GM18858 (cell line): Measurements from ENCODE around the gene ZBTB7B.

Source experiments
- ATAC-seq: cut with Tn5 transposase; IDR thresholded peaks from one replicate; pipeline ENCODE4 v1.9.1; 2021; ENCODE audit not compliant: unreplicated experiment

The ZBTB7B gene

GRCh38 chr1:155053531-155054105, 51.0 kb downstream of the ZBTB7B start:
- ATAC-seq, result no peak

DNA sequence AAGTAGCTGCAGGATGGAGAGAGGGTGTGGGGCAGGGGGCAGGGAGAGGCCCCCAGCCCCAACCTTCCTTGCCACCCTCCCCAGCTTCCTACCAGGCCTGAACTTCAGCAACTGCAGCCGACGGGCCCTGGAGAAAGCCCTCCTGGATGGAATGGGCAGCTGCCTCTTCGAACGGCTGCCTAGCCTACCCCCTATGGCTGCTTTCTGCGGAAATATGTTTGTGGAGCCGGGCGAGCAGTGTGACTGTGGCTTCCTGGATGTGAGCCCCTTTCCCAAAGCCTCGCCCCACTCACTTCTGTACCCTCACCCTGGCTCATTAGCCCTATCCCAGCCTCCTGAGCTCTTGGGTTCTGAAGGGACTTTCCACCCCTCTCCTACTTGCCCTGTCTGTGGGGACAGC, 54.5 kb downstream of the ZBTB7B start:
- no peak for ATAC-seq

DNA sequence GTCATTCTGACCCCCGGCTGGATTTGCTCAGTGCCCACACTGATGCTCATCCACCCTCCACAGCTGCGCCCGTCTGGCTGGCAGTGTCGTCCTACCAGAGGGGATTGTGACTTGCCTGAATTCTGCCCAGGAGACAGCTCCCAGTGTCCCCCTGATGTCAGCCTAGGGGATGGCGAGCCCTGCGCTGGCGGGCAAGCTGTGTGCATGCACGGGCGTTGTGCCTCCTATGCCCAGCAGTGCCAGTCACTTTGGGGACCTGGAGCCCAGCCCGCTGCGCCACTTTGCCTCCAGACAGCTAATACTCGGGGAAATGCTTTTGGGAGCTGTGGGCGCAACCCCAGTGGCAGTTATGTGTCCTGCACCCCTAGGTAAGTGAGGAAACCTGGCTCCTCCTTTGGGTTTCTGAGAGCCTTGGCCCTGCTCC, 55.2 kb downstream of the ZBTB7B start:
- ATAC-seq, result no peak

- ATAC-seq, result no peak
Observed at GRCh38 chr1:155060736-155061135, 58.1 kb downstream of the ZBTB7B start.

- peak; percentile 36 for ATAC-seq
Observed at GRCh38 chr1:155061381-155062150, 59.0 kb downstream of the ZBTB7B start.

DNA sequence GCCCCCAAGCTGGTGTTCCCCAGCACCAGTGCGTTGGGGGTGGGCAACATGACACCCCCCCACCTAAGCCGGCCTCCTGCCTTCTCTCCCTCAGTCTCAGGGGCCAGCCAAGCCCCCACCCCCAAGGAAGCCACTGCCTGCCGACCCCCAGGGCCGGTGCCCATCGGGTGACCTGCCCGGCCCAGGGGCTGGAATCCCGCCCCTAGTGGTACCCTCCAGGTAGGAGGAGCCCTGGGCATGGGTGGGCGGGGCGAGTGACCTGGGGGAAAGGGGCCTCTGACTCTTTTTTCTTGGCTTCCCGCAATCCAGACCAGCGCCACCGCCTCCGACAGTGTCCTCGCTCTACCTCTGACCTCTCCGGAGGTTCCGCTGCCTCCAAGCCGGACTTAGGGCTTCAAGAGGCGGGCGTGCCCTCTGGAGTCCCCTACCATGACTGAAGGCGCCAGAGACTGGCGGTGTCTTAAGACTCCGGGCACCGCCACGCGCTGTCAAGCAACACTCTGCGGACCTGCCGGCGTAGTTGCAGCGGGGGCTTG, 59.6 kb downstream of the ZBTB7B start:
- ATAC-seq, result no peak

GRCh38 chr1:155062702-155063411, 60.3 kb downstream of the ZBTB7B start:
- no peak for ATAC-seq

GRCh38 chr1:155063550-155064110, 61.0 kb downstream of the ZBTB7B start, which contains the start of gene EFNA4:
Gene EFNA4, plus strand, starts transcription at chr1:155063740. Its CDS starts 84 bp downstream, at chr1:155063824.
- peak; percentile 44 for ATAC-seq

DNA sequence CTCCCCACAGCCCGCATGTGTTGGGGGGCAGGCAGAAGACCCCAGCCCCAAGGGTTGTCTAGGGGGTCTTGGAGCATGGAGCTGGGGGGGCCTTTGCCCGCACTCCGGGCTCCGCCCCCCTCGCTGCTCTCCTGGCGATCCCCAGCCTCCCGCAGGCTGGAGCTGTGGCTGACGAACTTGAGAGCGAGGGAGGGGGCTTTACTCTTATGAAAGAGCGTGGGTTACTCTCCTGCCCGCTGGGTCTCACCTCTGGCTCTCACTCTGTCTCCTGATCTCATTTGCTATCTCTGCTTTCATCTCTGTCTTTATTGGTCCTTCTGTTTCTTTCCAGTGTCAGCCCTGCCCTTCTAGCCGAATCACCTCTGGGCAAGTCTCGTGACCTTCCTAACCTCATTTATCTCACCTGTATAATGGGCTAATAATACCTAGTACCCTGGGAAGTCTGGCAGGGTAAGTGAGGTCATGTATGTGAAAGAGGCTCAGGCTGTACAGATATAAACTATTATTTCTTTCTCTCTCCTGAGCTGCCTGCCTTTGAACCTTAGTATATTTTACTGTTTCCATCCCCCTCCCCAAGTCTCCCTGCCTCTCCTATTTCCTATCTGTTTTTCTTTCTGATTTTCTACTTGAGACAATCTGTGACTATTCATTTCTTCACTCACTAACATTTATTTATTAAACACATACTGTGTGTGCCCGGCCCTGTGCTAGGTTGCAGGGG, 61.7 kb downstream of the ZBTB7B start:
- no peak for ATAC-seq

GRCh38 chr1:155064832-155065429, 62.3 kb downstream of the ZBTB7B start:
- ATAC-seq, result no peak

DNA sequence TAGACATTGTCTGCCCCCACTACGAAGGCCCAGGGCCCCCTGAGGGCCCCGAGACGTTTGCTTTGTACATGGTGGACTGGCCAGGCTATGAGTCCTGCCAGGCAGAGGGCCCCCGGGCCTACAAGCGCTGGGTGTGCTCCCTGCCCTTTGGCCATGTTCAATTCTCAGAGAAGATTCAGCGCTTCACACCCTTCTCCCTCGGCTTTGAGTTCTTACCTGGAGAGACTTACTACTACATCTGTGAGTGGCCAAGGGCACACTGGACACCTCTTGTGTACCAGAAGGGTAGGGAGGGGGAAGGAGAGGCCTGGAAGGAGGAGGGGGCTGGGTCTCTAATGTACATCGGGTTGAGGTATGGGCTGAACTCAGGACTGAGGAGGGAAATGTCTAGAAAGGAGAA, 64.2 kb downstream of the ZBTB7B start:
- no peak for ATAC-seq
